ENCODE data around the gene ISCU.

Gene ISCU

DNA sequence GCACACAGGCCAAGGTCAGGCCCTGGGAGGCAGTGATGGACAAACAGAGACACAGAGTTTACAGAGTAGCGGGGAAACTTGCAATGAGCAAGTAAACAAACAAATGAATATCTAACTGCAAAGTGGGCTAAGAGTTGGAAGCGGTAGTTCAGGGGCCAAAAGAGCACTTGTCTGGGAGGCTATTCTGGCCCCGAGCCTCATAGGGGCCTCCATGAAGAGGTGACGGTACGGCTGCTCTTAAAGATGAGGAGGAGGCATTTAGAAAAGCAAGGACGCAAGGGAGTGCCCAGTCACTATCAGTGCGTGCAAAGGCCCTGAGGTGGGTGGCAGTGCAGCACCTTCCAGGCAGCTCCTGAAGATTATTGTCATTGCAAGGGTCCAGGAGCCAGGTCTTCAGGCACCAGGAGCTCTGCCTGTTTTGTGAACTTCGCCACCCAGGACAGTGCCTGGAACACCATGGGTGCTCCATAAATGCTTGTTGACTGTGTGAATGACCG lies 39.9 kb downstream of the ISCU start:
- H4K20me1 ChIP-seq (ENCODE audit: insufficient read depth, low read length), result no peaks in the 10 kb centered on the region
- H3K79me2 ChIP-seq (ENCODE audit: low read length), result no peaks in the 10 kb centered on the region
- TF ChIP-seq, protein P1, sequence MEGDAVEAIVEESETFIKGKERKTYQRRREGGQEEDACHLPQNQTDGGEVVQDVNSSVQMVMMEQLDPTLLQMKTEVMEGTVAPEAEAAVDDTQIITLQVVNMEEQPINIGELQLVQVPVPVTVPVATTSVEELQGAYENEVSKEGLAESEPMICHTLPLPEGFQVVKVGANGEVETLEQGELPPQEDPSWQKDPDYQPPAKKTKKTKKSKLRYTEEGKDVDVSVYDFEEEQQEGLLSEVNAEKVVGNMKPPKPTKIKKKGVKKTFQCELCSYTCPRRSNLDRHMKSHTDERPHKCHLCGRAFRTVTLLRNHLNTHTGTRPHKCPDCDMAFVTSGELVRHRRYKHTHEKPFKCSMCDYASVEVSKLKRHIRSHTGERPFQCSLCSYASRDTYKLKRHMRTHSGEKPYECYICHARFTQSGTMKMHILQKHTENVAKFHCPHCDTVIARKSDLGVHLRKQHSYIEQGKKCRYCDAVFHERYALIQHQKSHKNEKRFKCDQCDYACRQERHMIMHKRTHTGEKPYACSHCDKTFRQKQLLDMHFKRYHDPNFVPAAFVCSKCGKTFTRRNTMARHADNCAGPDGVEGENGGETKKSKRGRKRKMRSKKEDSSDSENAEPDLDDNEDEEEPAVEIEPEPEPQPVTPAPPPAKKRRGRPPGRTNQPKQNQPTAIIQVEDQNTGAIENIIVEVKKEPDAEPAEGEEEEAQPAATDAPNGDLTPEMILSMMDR (IDR thresholded peaks at IDR 0.05; ENCODE audit: low read depth, low read length), result no peak
- TF ChIP-seq EZH2phosphoT487 (IDR thresholded peaks at IDR 0.05; ENCODE audit: low read depth), result no peak
- H3K27me3 ChIP-seq (ENCODE audit: low read depth, low read length), result peaks cover 15% of the 10 kb centered on the region
- H3K4me1 ChIP-seq (ENCODE audit: low read length), result peaks cover 11% of the 10 kb centered on the region
- H3K27ac ChIP-seq (ENCODE audit: low read length), result no peak overlapping the region
- H2AFZ ChIP-seq (ENCODE audit: low read depth, low read length), result no peak overlapping the region
- H3K9me3 ChIP-seq (ENCODE audit: insufficient read depth, low read length), result no peaks in the 10 kb centered on the region
- no peak overlapping the region for H3K9ac ChIP-seq (ENCODE audit: low read length)
- no peaks in the 10 kb centered on the region for H3K36me3 ChIP-seq (replicated peaks; ENCODE audit: low read depth, low read length)
- H3K4me3 ChIP-seq (ENCODE audit: low read length), result no peak overlapping the region
- no peak overlapping the region for H3K4me2 ChIP-seq (ENCODE audit: low read length)

- H3K4me2 ChIP-seq (ENCODE audit: low read length), result no peak overlapping the region
These were observed 40.7 kb downstream of the ISCU start for GRCh38 chr12:108602976-108603704.

GRCh38 chr12:108603743-108604142 lies 41.3 kb downstream of the ISCU start:
- no peak overlapping the region for H3K9ac ChIP-seq (ENCODE audit: low read length)
- no peak overlapping the region for H3K4me3 ChIP-seq (ENCODE audit: low read length)
- TF ChIP-seq EZH2phosphoT487 (IDR thresholded peaks at IDR 0.05; ENCODE audit: low read depth), result no peak
- TF ChIP-seq, protein P1 (IDR thresholded peaks at IDR 0.05; ENCODE audit: low read depth, low read length), result no peak
- H3K79me2 ChIP-seq (ENCODE audit: low read length), result no peaks in the 10 kb centered on the region
- H4K20me1 ChIP-seq (ENCODE audit: insufficient read depth, low read length), result no peaks in the 10 kb centered on the region
- H2AFZ ChIP-seq (ENCODE audit: low read depth, low read length), result no peak overlapping the region
- H3K27ac ChIP-seq (ENCODE audit: low read length), result no peak overlapping the region
- no peaks in the 10 kb centered on the region for H3K4me1 ChIP-seq (ENCODE audit: low read length)
- no peaks in the 10 kb centered on the region for H3K9me3 ChIP-seq (ENCODE audit: insufficient read depth, low read length)
- no peak overlapping the region for H3K4me2 ChIP-seq (ENCODE audit: low read length)
- H3K36me3 ChIP-seq (replicated peaks; ENCODE audit: low read depth, low read length), result no peaks in the 10 kb centered on the region
- peaks cover 12% of the 10 kb centered on the region for H3K27me3 ChIP-seq (ENCODE audit: low read depth, low read length)

More at GRCh38 chr12:108602976-108603704, 40.7 kb downstream of the ISCU start:
- no peaks in the 10 kb centered on the region for H3K36me3 ChIP-seq (replicated peaks; ENCODE audit: low read depth, low read length)
- H3K4me1 ChIP-seq (ENCODE audit: low read length), result peaks cover 3% of the 10 kb centered on the region
- no peaks in the 10 kb centered on the region for H3K79me2 ChIP-seq (ENCODE audit: low read length)
- no peak overlapping the region for H3K4me3 ChIP-seq (ENCODE audit: low read length)
- H2AFZ ChIP-seq (ENCODE audit: low read depth, low read length), result no peak overlapping the region
- peaks cover 14% of the 10 kb centered on the region for H3K27me3 ChIP-seq (ENCODE audit: low read depth, low read length)
- H3K27ac ChIP-seq (ENCODE audit: low read length), result no peak overlapping the region
- no peaks in the 10 kb centered on the region for H4K20me1 ChIP-seq (ENCODE audit: insufficient read depth, low read length)
- TF ChIP-seq EZH2phosphoT487 (IDR thresholded peaks at IDR 0.05; ENCODE audit: low read depth), result no peak
- TF ChIP-seq, protein P1 (IDR thresholded peaks at IDR 0.05; ENCODE audit: low read depth, low read length), result no peak
- H3K9ac ChIP-seq (ENCODE audit: low read length), result no peak overlapping the region
- H3K9me3 ChIP-seq (ENCODE audit: insufficient read depth, low read length), result no peaks in the 10 kb centered on the region

DNA sequence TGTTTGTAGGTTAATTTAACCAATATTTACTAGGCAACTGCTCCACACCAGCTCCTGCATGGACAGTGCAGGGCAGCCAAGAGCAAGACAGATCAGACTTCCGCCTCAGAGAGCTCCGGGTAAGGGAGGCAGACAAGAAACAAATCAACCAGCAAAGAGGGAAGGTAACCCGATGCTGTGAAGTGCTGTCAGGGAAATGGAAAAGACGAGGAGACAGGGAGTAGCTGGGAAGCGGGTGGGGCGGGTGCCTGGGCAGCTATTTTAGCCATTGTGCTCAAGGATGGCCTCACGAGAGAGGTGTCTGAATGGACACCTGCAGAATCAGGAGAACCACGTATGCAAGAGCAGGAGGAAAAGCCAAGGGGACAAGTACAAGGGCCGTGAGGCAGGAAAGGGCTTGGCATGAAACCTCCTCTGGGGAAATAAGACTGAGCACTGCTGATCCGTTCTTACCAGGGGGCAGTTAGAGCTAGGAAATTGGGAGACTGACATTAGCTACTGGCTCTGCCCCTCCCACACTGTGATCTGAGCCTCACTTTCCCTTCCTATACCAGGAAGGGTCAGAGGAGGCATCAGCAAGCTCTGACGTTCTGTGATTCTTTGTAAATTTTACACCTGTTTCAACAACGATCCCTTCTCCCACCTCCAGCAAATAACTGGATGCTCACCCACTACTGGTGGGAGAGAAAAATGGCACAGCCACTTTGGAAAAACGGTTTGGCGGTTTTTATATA lies 42.0 kb downstream of the ISCU start:
- Histone ChIP-seq H3K79me2 (ENCODE audit: low read length) (no peaks in the 10 kb centered on the region), H4K20me1 (ENCODE audit: insufficient read depth, low read length) (no peaks in the 10 kb centered on the region), H3K4me2 (ENCODE audit: low read length) (no peak overlapping the region), H3K4me1 (ENCODE audit: low read length) (no peaks in the 10 kb centered on the region), H3K36me3 (replicated peaks; ENCODE audit: low read depth, low read length) (no peaks in the 10 kb centered on the region), H3K9me3 (ENCODE audit: insufficient read depth, low read length) (no peaks in the 10 kb centered on the region), H3K27ac (ENCODE audit: low read length) (no peak overlapping the region), H3K27me3 (ENCODE audit: low read depth, low read length) (peaks cover 12% of the 10 kb centered on the region), H3K9ac (ENCODE audit: low read length) (no peak overlapping the region), H2AFZ (ENCODE audit: low read depth, low read length) (no peak overlapping the region), H3K4me3 (ENCODE audit: low read length) (no peak overlapping the region)
- no peak for TF ChIP-seq EZH2phosphoT487 (IDR thresholded peaks at IDR 0.05; ENCODE audit: low read depth)
- TF ChIP-seq, protein P1 (IDR thresholded peaks at IDR 0.05; ENCODE audit: low read depth, low read length), result no peak

Measured in OCI-LY3 (cell line).